HFFc6 (cell line): Measurements from ENCODE around the gene SPOPL. TPM values are rescaled to one million over a fixed set of nuclear protein-coding genes. Genes with fewer than 3 reads are reported as not detected.
"Not testable (repeated sequence)": the region's sequence is repeated elsewhere in the genome, so short reads cannot be mapped to it uniquely, and the experiment has no call there.

Experiments
- DNase-seq: peaks from one replicate; pipeline ENCODE4 v3.0.0-alpha.2; 2018
- H3K27ac Mint-ChIP-seq: 2 replicates; pipeline ENCODE4 v1.8.0; 2020; ENCODE audit warnings: mild to moderate bottlenecking, mixed read lengths
- H3K27me3 Mint-ChIP-seq: 2 replicates; pipeline ENCODE4 v1.8.0; 2021; ENCODE audit warnings: mild to moderate bottlenecking, moderate library complexity, mixed read lengths; ENCODE audit not compliant: insufficient read depth
- H3K36me3 Mint-ChIP-seq: 2 replicates; pipeline ENCODE4 v1.8.0; 2021; ENCODE audit warnings: low read depth, mixed read lengths
- H3K4me1 Mint-ChIP-seq: 2 replicates; pipeline ENCODE4 v1.8.0; 2020; ENCODE audit warnings: low read depth, mixed read lengths
- H3K4me3 Mint-ChIP-seq: 2 replicates; pipeline ENCODE4 v1.8.0; 2020; ENCODE audit warnings: mild to moderate bottlenecking, moderate library complexity, mixed read lengths
- H3K9me3 Mint-ChIP-seq: 2 replicates; pipeline ENCODE4 v1.8.0; 2020; ENCODE audit warnings: mild to moderate bottlenecking, mixed read lengths
- total RNA-seq, 6 experiments: library from RNA; stranded (reverse); fragmentation: NEBNext Ultra II Directional; extraction: Animal tissue kit (Norgen Biotek cat#: 25700); gene quantifications; 2 replicates in 1 of 6; 3 replicates in 5 of 6; pipeline ENCODE4 v1.2.3, GENCODE V29; 2021
- TF ChIP-seq, protein P1 (sequence below): fragments of 200-600 bp; sonication (generic); IDR thresholded peaks from 2 replicates; pipeline ENCODE4 v1.5.0; 2021; ENCODE audit warnings: antibody characterized with exemption, mild to moderate bottlenecking

The SPOPL gene
- total RNA-seq, 6 experiments from 2014 or later = 9.5 to 13.6 (median 12.3) TPM

DNA sequence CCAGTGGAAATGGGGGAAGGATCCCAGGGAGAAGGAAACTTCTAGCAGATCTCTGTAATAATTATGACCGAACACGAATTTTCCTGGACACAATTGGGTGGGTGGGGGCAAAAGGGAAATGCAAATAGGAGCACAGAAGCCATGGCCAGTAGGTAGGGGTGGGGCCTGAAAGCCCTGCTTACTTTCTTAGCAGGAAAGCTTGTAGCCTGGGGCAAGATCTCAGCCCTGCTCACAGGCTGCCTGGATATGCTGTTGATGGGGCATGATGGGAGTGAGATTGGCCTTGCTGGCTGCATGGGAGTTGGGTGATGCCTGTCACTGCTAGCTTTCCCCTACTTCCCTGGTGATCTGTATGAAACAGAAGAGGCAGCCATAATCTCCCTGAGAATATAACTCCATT, 45.9 kb upstream of the SPOPL start:
- Mint-ChIP-seq H3K4me3 (no peak overlapping the region), H3K9me3 (peaks cover 6% of the 10 kb centered on the region; the same call in 1 of the 2 replicates)

DNA sequence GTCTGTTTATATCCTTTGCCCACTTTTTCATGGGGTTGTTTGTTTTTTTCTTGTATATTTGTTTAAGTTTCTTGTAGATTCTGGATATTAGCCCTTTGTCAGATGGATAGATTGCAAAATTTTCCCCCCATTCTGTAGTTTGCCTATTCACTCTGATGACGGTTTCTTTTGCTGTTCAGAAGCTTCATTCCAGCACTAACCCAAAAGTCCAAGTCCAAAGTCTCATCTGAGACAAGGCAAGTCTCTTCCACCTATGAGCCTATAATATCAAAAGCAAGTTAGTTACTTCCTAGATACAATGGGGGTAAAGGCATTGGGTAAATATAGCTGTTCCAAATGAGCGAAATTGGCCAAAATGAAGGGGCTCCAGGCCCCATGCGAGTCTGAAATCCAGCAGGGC, 38.9 kb upstream of the SPOPL start:
- not testable (repeated sequence) for H3K36me3 Mint-ChIP-seq, DNase-seq, H3K4me1 Mint-ChIP-seq, H3K4me3 Mint-ChIP-seq, H3K27ac Mint-ChIP-seq, H3K27me3 Mint-ChIP-seq
- peaks cover 13% of the 10 kb centered on the region for H3K9me3 Mint-ChIP-seq

More for the DNA sequence above, 45.9 kb upstream of the SPOPL start:
- no peaks in the 10 kb centered on the region for H3K36me3 Mint-ChIP-seq
- no peaks in the 10 kb centered on the region for H3K4me1 Mint-ChIP-seq
- DNase-seq = no peak
- H3K27me3 Mint-ChIP-seq = no peaks in the 10 kb centered on the region; the same call in 1 of the 2 replicates
- H3K27ac Mint-ChIP-seq = no peak overlapping the region
- TF ChIP-seq, protein P1, sequence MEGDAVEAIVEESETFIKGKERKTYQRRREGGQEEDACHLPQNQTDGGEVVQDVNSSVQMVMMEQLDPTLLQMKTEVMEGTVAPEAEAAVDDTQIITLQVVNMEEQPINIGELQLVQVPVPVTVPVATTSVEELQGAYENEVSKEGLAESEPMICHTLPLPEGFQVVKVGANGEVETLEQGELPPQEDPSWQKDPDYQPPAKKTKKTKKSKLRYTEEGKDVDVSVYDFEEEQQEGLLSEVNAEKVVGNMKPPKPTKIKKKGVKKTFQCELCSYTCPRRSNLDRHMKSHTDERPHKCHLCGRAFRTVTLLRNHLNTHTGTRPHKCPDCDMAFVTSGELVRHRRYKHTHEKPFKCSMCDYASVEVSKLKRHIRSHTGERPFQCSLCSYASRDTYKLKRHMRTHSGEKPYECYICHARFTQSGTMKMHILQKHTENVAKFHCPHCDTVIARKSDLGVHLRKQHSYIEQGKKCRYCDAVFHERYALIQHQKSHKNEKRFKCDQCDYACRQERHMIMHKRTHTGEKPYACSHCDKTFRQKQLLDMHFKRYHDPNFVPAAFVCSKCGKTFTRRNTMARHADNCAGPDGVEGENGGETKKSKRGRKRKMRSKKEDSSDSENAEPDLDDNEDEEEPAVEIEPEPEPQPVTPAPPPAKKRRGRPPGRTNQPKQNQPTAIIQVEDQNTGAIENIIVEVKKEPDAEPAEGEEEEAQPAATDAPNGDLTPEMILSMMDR = no peak

DNA sequence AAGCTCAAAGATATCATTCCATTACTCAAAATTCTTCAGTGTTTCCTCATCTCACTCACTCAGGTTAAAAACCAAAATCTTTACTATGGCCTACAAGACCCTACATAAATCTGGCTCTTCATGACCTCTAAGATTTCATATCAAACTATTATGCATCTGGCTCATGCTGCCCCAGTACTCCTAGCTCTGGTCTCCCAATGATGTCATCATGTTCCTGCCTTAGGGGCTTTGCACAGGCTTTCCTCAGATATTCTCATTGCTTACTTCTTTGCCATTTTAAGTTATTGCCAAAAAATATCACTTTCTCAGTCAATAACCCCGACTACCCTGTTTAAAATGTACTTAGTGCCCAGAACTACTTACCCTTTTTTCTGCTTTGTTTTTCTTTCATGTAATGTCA, 33.0 kb upstream of the SPOPL start:
- H3K27ac Mint-ChIP-seq = no peak overlapping the region
- H3K4me1 Mint-ChIP-seq = no peaks in the 10 kb centered on the region
- H3K27me3 Mint-ChIP-seq = no peaks in the 10 kb centered on the region; the same call in 1 of the 2 replicates
- peaks cover 1% of the 10 kb centered on the region; the same call in 1 of the 2 replicates for H3K9me3 Mint-ChIP-seq
- H3K4me3 Mint-ChIP-seq = no peak overlapping the region
- H3K36me3 Mint-ChIP-seq = peaks cover 2% of the 10 kb centered on the region; the same call in 1 of the 2 replicates
- TF ChIP-seq, protein P1 = no peak
- no peak for DNase-seq

DNA sequence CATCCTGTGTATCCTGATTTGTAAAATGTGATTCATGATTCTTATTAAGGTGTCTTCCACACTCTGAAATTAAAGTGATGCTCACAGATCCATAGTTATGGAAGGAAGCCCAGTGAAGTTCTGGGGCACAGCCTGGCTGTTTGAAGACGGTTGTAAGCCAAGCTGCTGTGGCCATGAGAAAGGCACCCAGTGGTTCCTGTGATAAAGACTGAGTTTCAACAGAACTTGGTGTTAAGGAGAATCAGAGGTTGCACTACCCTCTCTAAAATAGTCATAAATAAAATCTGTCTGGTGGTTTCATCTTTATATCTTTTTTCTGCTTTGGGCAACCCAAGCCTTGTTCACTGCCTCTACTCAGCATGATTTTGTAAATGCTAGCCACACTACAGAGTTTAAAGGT, 32.2 kb upstream of the SPOPL start:
- no peak for DNase-seq
- Mint-ChIP-seq H3K4me1 (no peaks in the 10 kb centered on the region), H3K4me3 (no peak overlapping the region), H3K36me3 (no peaks in the 10 kb centered on the region), H3K9me3 (no peaks in the 10 kb centered on the region), H3K27ac (no peak overlapping the region), H3K27me3 (no peaks in the 10 kb centered on the region; the same call in 1 of the 2 replicates)
- TF ChIP-seq, protein P1 = no peak

DNA sequence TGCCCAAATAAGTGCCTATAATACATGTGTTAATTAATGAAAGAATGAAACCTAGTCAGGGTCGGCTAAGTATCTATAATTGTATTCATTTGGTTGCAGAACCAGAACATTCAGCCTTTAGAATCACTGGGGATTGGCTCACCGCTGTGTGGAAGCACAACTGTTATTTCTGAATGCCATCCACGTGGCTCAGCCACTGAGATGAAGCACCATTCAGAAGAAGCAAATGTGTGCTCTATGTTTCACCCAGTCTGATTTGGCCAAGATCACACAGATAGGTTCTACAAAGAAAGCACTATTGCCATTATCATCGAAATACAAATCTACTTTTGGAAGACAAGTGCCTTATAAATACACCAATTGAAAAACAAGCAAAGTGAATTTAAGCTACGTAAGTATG, 30.6 kb upstream of the SPOPL start:
- Mint-ChIP-seq H3K4me1 (no peaks in the 10 kb centered on the region), H3K36me3 (no peaks in the 10 kb centered on the region), H3K9me3 (no peaks in the 10 kb centered on the region), H3K27ac (no peak overlapping the region), H3K4me3 (no peak overlapping the region), H3K27me3 (no peaks in the 10 kb centered on the region; the same call in 1 of the 2 replicates)
- TF ChIP-seq, protein P1 = no peak
- DNase-seq = no peak

DNA sequence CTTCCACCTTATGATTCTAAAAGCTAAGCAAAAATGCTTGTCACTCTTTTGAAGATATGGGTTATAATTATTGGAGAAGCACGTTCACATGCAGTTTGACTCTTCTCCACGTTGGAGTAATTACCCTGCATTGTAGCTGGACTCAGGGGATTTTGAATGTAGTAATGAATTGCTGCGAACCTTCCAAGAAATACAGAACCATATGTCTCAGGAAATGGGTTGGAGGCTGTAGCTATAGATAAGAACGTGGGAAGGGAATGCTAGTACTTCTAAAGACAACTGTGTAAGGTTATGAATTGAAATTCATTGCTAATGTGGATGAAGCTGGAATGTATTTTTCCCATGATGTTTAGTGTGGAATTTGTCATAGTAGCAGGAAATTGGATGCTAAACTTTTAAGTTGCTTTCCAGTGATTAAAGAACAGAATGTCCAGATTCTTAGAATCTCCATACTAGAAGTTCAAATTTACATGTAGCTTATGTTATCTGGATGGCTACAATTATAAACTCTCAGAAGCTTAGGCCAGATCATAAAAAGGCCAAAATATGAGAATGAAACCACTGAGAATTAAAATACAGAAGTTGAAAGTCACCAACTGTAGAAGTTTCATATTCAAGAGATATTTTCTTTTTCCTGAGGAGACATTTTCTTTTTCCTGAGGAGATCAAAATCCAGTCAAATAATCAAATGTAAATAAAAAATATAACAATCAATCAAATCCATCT, 27.3 kb upstream of the SPOPL start:
- no peak for DNase-seq
- H3K4me3 Mint-ChIP-seq = no peak overlapping the region
- H3K27ac Mint-ChIP-seq = no peak overlapping the region
- no peaks in the 10 kb centered on the region for H3K27me3 Mint-ChIP-seq
- H3K9me3 Mint-ChIP-seq = no peaks in the 10 kb centered on the region
- TF ChIP-seq, protein P1 = no peak
- no peaks in the 10 kb centered on the region for H3K4me1 Mint-ChIP-seq
- H3K36me3 Mint-ChIP-seq = no peaks in the 10 kb centered on the region
